Neural progenitor cell (in vitro differentiated cells): Measurements from ENCODE around the gene RAB1B. TPM values are rescaled to one million over a fixed set of nuclear protein-coding genes. Genes with fewer than 3 reads are reported as not detected.

Source experiments
- DNase-seq: peaks from one replicate; pipeline ENCODE4 v3.0.0-alpha.2; 2016; ENCODE audit warnings: low spot score
- H2AFZ ChIP-seq: fragments of 200-600 bp; sonication (generic); replicated peaks from 2 replicates; pipeline ENCODE4 v1.6.1; 2016; ENCODE audit warnings: antibody characterized with exemption
- H3F3A ChIP-seq: fragments of 200-600 bp; sonication (generic); 2 replicates; pipeline ENCODE4 v1.6.1; 2016; ENCODE audit warnings: antibody characterized with exemption, low read depth
- H3K27ac ChIP-seq: fragments of 200-600 bp; sonication (generic); 2 replicates; pipeline ENCODE4 v1.5.1; 2016; ENCODE audit warnings: mild to moderate bottlenecking
- H3K27me3 ChIP-seq: fragments of 200-600 bp; sonication (generic); 2 replicates; pipeline ENCODE4 v1.6.1; 2016; ENCODE audit warnings: mild to moderate bottlenecking, moderate library complexity
- H3K36me3 ChIP-seq: fragments of 200-600 bp; sonication (generic); 2 replicates; pipeline ENCODE4 v1.5.1; 2016
- H3K4me1 ChIP-seq: fragments of 200-600 bp; sonication (generic); 2 replicates; pipeline ENCODE4 v1.6.1; 2016; ENCODE audit warnings: mixed run types
- H3K4me2 ChIP-seq: fragments of 200-600 bp; sonication (generic); 2 replicates; pipeline ENCODE4 v1.6.1; 2016
- H3K4me3 ChIP-seq: fragments of 200-600 bp; sonication (generic); 2 replicates; pipeline ENCODE4 v1.5.1; 2016
- H3K79me2 ChIP-seq: fragments of 200-600 bp; sonication (generic); 2 replicates; pipeline ENCODE4 v1.6.1; 2016; ENCODE audit warnings: low read depth
- H3K9ac ChIP-seq: fragments of 200-600 bp; sonication (generic); 2 replicates; pipeline ENCODE4 v1.6.1; 2016
- H3K9me3 ChIP-seq: fragments of 200-600 bp; sonication (generic); 2 replicates; pipeline ENCODE4 v1.5.1; 2016; ENCODE audit warnings: low read depth
- H4K20me1 ChIP-seq: fragments of 200-600 bp; sonication (generic); 2 replicates; pipeline ENCODE4 v1.6.1; 2016; ENCODE audit warnings: low read depth
- H3K27ac Mint-ChIP-seq: 3 replicates; pipeline ENCODE4 v1.8.0; 2021; ENCODE audit warnings: mixed read lengths
- H3K27me3 Mint-ChIP-seq: 2 replicates; pipeline ENCODE4 v1.8.0; 2022; ENCODE audit warnings: low read depth, mild to moderate bottlenecking, inconsistent platforms, moderate library complexity, mixed read lengths; ENCODE audit not compliant: insufficient read depth
- H3K36me3 Mint-ChIP-seq: 3 replicates; pipeline ENCODE4 v1.8.0; 2021; ENCODE audit warnings: mixed read lengths
- H3K4me1 Mint-ChIP-seq: 3 replicates; pipeline ENCODE4 v1.8.0; 2021; ENCODE audit warnings: mixed read lengths
- H3K4me3 Mint-ChIP-seq: 3 replicates; pipeline ENCODE4 v1.8.0; 2021; ENCODE audit warnings: mild to moderate bottlenecking, moderate library complexity, mixed read lengths
- H3K9me3 Mint-ChIP-seq: 3 replicates; pipeline ENCODE4 v1.8.0; 2020; ENCODE audit warnings: mixed read lengths
- EZH2 ChIP-seq: fragments of 200-600 bp; sonication (generic); IDR thresholded peaks from 2 replicates; pipeline ENCODE4 v1.6.1; 2017; ENCODE audit warnings: antibody characterized with exemption, mild to moderate bottlenecking, moderate library complexity
- EZH2phosphoT487 ChIP-seq: fragments of 200-600 bp; sonication (generic); IDR thresholded peaks from 2 replicates; pipeline ENCODE4 v1.6.1; 2017; ENCODE audit warnings: antibody characterized with exemption
- total RNA-seq: library from RNA; depleted of rRNA; stranded (reverse); fragments of >200 nt; gene quantifications from 2 replicates; pipeline ENCODE4 v1.2.3, GENCODE V29; 2015; ENCODE audit warnings: low replicate concordance
- TF ChIP-seq, protein P1 (sequence below): fragments of 200-600 bp; sonication (generic); IDR thresholded peaks from 2 replicates; pipeline ENCODE4 v1.5.1; 2017; ENCODE audit warnings: antibody characterized with exemption, mild to moderate bottlenecking

The RAB1B gene
- total RNA-seq, 1 donor from 2014 or later: 54.0 TPM

DNA sequence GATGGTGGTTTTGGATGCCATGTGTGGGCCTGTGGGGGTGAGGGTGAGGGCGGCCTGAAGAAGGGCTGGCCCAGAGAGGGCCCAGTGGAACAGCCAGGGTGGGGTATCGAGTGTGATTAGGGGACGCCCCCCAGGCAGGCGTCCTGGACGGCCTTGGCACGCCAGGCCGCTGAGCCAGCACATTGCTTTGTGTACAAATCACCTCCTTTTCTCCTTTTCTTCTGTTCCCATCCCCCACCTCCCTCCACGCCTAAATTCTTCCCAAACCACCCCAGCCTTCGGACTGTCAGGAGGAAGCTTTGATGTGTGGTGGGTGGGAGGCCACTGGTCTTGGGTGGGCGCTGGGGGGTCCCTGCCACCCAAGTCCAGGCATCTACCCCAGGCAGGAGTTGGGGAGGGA, 56.2 kb downstream of the RAB1B start:
- Histone ChIP-seq H3K36me3 (no peaks in the 10 kb centered on the region), H3K27ac (no peak overlapping the region), H3F3A (no peaks in the 10 kb centered on the region), H3K4me3 (no peak overlapping the region), H3K9me3 (no peaks in the 10 kb centered on the region), H4K20me1 (no peaks in the 10 kb centered on the region), H3K79me2 (no peaks in the 10 kb centered on the region), H3K27me3 (peaks cover 3% of the 10 kb centered on the region), H3K4me2 (peak overlapping the region; percentile 47), H3K9ac (no peak overlapping the region), H3K4me1 (peaks cover 11% of the 10 kb centered on the region), H2AFZ (peak overlapping the region; percentile 70)
- Mint-ChIP-seq H3K27ac (peak overlapping the region; percentile 96), H3K4me3 (no peak overlapping the region), H3K4me1 (peaks cover 54% of the 10 kb centered on the region), H3K9me3 (peaks cover 7% of the 10 kb centered on the region), H3K36me3 (no peaks in the 10 kb centered on the region), H3K27me3 (peaks cover 24% of the 10 kb centered on the region)
- DNase-seq: no peak
- TF ChIP-seq EZH2 (no peak), EZH2phosphoT487 (no peak)
- TF ChIP-seq, protein P1, sequence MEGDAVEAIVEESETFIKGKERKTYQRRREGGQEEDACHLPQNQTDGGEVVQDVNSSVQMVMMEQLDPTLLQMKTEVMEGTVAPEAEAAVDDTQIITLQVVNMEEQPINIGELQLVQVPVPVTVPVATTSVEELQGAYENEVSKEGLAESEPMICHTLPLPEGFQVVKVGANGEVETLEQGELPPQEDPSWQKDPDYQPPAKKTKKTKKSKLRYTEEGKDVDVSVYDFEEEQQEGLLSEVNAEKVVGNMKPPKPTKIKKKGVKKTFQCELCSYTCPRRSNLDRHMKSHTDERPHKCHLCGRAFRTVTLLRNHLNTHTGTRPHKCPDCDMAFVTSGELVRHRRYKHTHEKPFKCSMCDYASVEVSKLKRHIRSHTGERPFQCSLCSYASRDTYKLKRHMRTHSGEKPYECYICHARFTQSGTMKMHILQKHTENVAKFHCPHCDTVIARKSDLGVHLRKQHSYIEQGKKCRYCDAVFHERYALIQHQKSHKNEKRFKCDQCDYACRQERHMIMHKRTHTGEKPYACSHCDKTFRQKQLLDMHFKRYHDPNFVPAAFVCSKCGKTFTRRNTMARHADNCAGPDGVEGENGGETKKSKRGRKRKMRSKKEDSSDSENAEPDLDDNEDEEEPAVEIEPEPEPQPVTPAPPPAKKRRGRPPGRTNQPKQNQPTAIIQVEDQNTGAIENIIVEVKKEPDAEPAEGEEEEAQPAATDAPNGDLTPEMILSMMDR: no peak

DNA sequence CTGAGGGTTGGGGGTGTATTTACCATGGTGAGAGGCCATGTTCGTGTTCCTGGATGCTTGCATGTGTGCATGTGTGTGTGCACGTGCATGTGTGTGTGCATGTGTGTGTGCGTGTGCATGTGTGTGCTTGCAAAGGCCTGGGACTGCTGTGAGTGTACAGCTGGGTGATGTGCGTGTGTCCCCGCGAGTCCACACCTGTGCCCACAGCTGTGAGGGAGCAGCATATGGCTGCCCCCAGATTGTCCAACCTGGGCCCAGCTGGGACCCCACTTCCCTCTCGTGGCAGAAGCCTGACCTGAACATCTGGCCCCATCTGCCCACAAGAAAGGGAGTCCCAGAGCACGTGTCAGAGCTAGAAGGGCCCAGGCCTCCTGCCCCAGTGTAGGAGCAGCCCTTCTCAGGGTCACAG, 56.8 kb downstream of the RAB1B start:
- Histone ChIP-seq H3K4me2 (no peak overlapping the region), H3F3A (no peaks in the 10 kb centered on the region), H3K4me1 (peaks cover 11% of the 10 kb centered on the region), H3K27me3 (peaks cover 3% of the 10 kb centered on the region), H2AFZ (no peak overlapping the region), H3K4me3 (no peak overlapping the region), H3K9me3 (no peaks in the 10 kb centered on the region), H3K27ac (no peak overlapping the region), H3K36me3 (no peaks in the 10 kb centered on the region), H4K20me1 (no peaks in the 10 kb centered on the region), H3K79me2 (no peaks in the 10 kb centered on the region), H3K9ac (no peak overlapping the region)
- no peak for TF ChIP-seq EZH2phosphoT487
- no peak for TF ChIP-seq EZH2
- TF ChIP-seq, protein P1: no peak
- Mint-ChIP-seq H3K27me3 (peaks cover 21% of the 10 kb centered on the region), H3K4me3 (no peak overlapping the region), H3K36me3 (no peaks in the 10 kb centered on the region), H3K4me1 (peaks cover 51% of the 10 kb centered on the region), H3K27ac (no peak overlapping the region), H3K9me3 (peaks cover 2% of the 10 kb centered on the region)
- DNase-seq: no peak

DNA sequence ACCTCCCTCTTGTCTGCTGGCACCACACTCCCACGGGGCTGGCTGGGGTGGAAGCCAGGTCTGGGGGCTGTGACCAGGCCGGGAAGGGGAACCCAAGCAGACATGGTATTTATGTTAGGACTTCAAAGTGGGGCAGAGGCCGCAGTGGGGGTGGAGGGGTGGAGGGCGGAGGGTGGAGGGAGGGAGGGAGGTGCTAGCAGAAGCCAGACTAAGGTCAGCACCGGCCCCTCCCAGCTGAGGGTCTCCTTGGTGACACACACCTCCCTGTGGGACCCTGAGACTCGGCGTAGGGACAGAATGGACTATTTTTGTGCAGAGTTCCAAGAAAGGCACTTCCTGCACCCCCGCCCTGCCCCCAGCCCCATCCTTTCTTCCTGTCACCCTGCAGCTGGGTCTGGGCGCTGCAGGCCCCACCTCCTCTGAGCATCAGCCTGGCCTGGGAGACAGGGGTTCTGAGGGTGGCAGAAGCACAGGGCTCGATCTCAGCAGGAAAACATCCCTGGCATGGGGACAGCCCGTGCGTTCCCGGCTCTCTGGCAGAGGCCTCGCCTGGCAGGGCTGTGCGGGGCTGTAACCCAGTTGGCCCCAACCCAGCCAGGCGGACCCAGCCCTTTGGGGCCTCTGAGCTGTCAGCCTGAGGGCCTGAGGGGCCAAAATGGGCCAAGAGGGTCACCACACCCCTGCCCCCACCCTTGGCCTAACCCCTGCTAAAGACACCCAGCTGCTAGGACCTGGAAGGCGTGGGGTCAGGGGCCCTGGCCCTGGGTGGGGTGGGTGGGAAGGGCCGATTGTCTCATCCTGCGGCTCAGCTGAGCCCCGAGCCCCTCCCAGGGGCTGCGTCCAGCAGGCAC, 58.0 kb downstream of the RAB1B start:
- Histone ChIP-seq H3K79me2 (no peaks in the 10 kb centered on the region), H3K27ac (no peak overlapping the region), H3K4me1 (peaks cover 11% of the 10 kb centered on the region), H3K4me3 (no peak overlapping the region), H2AFZ (no peak overlapping the region), H3F3A (no peaks in the 10 kb centered on the region), H4K20me1 (no peaks in the 10 kb centered on the region), H3K36me3 (no peaks in the 10 kb centered on the region), H3K27me3 (peaks cover 3% of the 10 kb centered on the region), H3K4me2 (no peak overlapping the region), H3K9me3 (no peaks in the 10 kb centered on the region), H3K9ac (no peak overlapping the region)
- TF ChIP-seq EZH2 (no peak), EZH2phosphoT487 (no peak)
- TF ChIP-seq, protein P1: no peak
- Mint-ChIP-seq H3K27me3 (peaks cover 21% of the 10 kb centered on the region), H3K4me1 (peaks cover 51% of the 10 kb centered on the region), H3K9me3 (no peaks in the 10 kb centered on the region), H3K4me3 (no peak overlapping the region), H3K36me3 (no peaks in the 10 kb centered on the region), H3K27ac (peak overlapping the region; percentile 12)
- DNase-seq: no peak

Other genes starting within 250 kb of the RAB1B start
- not detected in 2 replicates for gene CATSPER1, start 242.2 kb upstream of the RAB1B start, total RNA-seq
- gene GAL3ST3, start 219.5 kb upstream of the RAB1B start, total RNA-seq: 8.5 and 35.9 TPM in 2 replicates
- 177 and 198 TPM in 2 replicates for gene SF3B2, start 216.3 kb upstream of the RAB1B start, total RNA-seq
- 13.4 and 15.2 TPM in 2 replicates for gene PACS1, start 198.4 kb upstream of the RAB1B start, total RNA-seq
- 10.6 and 38.2 TPM in 2 replicates for gene KLC2, start 10.9 kb upstream of the RAB1B start, total RNA-seq
- gene CNIH2, start 9.5 kb downstream of the RAB1B start, total RNA-seq: 5.6 and 5.7 TPM in 2 replicates
- gene YIF1A, start 20.5 kb downstream of the RAB1B start, total RNA-seq: 19.0 and 41.0 TPM in 2 replicates
- gene TMEM151A, start 23.3 kb downstream of the RAB1B start, total RNA-seq: 0.03 TPM in 1 of 2 replicates, not detected in the other
- gene CD248, start 48.4 kb downstream of the RAB1B start, total RNA-seq: 0.62 and 0.99 TPM in 2 replicates
- gene RIN1, start 67.8 kb downstream of the RAB1B start, total RNA-seq: 0.56 and 2.6 TPM in 2 replicates
- gene BRMS1, start 76.5 kb downstream of the RAB1B start, total RNA-seq: 16.4 and 34.6 TPM in 2 replicates
- 40.9 and 57.1 TPM in 2 replicates for gene B4GAT1, start 79.0 kb downstream of the RAB1B start, total RNA-seq
- 6.9 and 15.3 TPM in 2 replicates for gene SLC29A2, start 103.1 kb downstream of the RAB1B start, total RNA-seq
- 0.65 TPM in 1 of 2 replicates, not detected in the other for gene NPAS4, start 152.4 kb downstream of the RAB1B start, total RNA-seq
- 82.0 and 131 TPM in 2 replicates for gene MRPL11, start 170.2 kb downstream of the RAB1B start, total RNA-seq
- 2.7 and 9.1 TPM in 2 replicates for gene PELI3, start 198.3 kb downstream of the RAB1B start, total RNA-seq
- 41.3 and 70.1 TPM in 2 replicates for gene DPP3, start 211.8 kb downstream of the RAB1B start, total RNA-seq
- gene BBS1, start 242.0 kb downstream of the RAB1B start, total RNA-seq: 42.0 and 68.9 TPM in 2 replicates